Measurements from ENCODE around the gene ALOX15B.

ALOX15B gene

DNA sequence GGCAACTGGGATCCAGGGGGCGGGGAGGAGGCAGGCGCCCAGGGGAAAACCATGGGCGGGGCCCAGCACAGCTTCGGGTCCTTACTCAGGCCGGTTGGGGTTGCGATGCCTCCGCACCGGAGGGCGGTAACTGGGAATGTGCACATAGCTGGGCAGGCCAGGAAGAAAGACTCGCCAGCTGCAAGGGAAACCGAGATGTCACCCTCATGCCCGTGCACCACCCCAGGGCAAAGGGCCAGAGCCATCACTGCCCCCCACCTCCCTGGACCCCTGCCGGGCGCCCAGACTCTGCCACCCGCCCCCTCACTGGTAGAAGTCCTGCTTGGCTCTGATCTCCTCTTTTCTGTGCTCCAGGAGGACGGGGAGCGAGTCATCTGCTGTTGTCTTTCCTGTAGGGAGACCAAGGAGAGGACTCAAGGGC is 42.0 kb downstream of the ALOX15B start:
- TF ChIP-seq GABPA (IDR thresholded peaks at IDR 0.05; ENCODE audit: low read depth) (no peak), POLR2AphosphoS5 (IDR thresholded peaks at IDR 0.05; ENCODE audit: low read depth) (no peak), SPI1 (IDR thresholded peaks at IDR 0.05; ENCODE audit: borderline replicate concordance, low read depth) (no peak)
- TF ChIP-seq, protein P1, sequence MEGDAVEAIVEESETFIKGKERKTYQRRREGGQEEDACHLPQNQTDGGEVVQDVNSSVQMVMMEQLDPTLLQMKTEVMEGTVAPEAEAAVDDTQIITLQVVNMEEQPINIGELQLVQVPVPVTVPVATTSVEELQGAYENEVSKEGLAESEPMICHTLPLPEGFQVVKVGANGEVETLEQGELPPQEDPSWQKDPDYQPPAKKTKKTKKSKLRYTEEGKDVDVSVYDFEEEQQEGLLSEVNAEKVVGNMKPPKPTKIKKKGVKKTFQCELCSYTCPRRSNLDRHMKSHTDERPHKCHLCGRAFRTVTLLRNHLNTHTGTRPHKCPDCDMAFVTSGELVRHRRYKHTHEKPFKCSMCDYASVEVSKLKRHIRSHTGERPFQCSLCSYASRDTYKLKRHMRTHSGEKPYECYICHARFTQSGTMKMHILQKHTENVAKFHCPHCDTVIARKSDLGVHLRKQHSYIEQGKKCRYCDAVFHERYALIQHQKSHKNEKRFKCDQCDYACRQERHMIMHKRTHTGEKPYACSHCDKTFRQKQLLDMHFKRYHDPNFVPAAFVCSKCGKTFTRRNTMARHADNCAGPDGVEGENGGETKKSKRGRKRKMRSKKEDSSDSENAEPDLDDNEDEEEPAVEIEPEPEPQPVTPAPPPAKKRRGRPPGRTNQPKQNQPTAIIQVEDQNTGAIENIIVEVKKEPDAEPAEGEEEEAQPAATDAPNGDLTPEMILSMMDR (IDR thresholded peaks at IDR 0.05; ENCODE audit: insufficient read depth, low read length), result no peak
- TF ChIP-seq, protein P2, sequence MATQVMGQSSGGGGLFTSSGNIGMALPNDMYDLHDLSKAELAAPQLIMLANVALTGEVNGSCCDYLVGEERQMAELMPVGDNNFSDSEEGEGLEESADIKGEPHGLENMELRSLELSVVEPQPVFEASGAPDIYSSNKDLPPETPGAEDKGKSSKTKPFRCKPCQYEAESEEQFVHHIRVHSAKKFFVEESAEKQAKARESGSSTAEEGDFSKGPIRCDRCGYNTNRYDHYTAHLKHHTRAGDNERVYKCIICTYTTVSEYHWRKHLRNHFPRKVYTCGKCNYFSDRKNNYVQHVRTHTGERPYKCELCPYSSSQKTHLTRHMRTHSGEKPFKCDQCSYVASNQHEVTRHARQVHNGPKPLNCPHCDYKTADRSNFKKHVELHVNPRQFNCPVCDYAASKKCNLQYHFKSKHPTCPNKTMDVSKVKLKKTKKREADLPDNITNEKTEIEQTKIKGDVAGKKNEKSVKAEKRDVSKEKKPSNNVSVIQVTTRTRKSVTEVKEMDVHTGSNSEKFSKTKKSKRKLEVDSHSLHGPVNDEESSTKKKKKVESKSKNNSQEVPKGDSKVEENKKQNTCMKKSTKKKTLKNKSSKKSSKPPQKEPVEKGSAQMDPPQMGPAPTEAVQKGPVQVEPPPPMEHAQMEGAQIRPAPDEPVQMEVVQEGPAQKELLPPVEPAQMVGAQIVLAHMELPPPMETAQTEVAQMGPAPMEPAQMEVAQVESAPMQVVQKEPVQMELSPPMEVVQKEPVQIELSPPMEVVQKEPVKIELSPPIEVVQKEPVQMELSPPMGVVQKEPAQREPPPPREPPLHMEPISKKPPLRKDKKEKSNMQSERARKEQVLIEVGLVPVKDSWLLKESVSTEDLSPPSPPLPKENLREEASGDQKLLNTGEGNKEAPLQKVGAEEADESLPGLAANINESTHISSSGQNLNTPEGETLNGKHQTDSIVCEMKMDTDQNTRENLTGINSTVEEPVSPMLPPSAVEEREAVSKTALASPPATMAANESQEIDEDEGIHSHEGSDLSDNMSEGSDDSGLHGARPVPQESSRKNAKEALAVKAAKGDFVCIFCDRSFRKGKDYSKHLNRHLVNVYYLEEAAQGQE (IDR thresholded peaks at IDR 0.05; ENCODE audit: insufficient replicate concordance, low read depth), result no peak
- Histone ChIP-seq H3K27me3 (ENCODE audit: insufficient read depth, poor library complexity, severe bottlenecking) (no peaks in the 10 kb centered on the region), H3K4me3 (replicated peaks; ENCODE audit: insufficient read depth, low read length) (no peak overlapping the region), H3K27ac (replicated peaks) (no peak overlapping the region)
- no peak for DNase-seq (ENCODE audit: low read depth in 1 of 2, low spot score in 1 of 2)

DNA sequence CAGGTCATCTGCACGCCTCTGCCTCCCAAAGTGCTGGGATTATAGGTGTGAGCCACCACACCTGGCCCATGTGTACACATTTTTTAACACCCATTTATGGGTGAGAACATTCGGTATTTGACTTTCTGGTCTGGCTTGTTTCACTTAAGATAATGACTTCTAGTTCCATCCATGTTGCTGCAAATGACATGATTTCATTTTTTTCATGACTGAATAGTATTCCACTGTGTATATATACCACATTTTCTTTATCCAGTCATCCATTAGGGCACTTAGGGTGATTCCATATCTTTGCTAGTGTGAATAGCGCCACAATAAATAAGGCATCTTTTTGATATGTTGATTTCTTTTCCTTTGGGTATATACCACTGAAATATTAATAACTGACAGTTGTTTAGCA is 43.0 kb downstream of the ALOX15B start:
- Histone ChIP-seq H3K27ac (replicated peaks) (no peak overlapping the region), H3K27me3 (ENCODE audit: insufficient read depth, poor library complexity, severe bottlenecking) (no peaks in the 10 kb centered on the region), H3K4me3 (replicated peaks; ENCODE audit: insufficient read depth, low read length) (no peak overlapping the region)
- no peak for TF ChIP-seq GABPA (IDR thresholded peaks at IDR 0.05; ENCODE audit: low read depth)
- no peak for DNase-seq (ENCODE audit: low read depth in 1 of 2, low spot score in 1 of 2)

DNA sequence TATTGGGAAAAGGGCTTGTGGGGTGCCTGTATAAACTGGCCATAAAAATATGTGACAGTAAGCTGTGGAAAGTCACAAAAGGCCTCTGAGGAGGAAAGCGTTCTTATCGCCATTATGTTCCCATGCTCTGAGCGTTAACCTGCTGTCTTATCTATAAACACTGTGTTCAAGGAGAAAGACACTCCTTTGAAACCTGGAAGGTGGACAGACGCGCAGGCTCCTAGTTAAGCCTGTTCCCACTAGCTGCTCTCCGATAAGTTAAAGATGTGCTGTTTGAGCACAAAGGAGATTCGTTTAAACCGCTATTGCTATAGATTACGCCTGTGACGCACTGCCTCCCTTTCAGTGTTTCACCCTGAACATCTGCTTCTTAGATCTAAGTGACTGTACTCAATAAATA is 43.4 kb downstream of the ALOX15B start:
- H3K4me3 ChIP-seq (replicated peaks; ENCODE audit: insufficient read depth, low read length), result no peak overlapping the region
- DNase-seq (ENCODE audit: low read depth in 1 of 2, low spot score in 1 of 2), result no peak
- TF ChIP-seq, protein P1 (IDR thresholded peaks at IDR 0.05; ENCODE audit: insufficient read depth, low read length), result no peak
- no peak for TF ChIP-seq SPI1 (IDR thresholded peaks at IDR 0.05; ENCODE audit: borderline replicate concordance, low read depth)
- TF ChIP-seq GABPA (IDR thresholded peaks at IDR 0.05; ENCODE audit: low read depth), result no peak
- TF ChIP-seq, protein P2 (IDR thresholded peaks at IDR 0.05; ENCODE audit: insufficient replicate concordance, low read depth), result no peak
- no peak for TF ChIP-seq POLR2AphosphoS5 (IDR thresholded peaks at IDR 0.05; ENCODE audit: low read depth)
- H3K27me3 ChIP-seq (ENCODE audit: insufficient read depth, poor library complexity, severe bottlenecking), result no peaks in the 10 kb centered on the region
- H3K27ac ChIP-seq (replicated peaks), result no peak overlapping the region

DNA sequence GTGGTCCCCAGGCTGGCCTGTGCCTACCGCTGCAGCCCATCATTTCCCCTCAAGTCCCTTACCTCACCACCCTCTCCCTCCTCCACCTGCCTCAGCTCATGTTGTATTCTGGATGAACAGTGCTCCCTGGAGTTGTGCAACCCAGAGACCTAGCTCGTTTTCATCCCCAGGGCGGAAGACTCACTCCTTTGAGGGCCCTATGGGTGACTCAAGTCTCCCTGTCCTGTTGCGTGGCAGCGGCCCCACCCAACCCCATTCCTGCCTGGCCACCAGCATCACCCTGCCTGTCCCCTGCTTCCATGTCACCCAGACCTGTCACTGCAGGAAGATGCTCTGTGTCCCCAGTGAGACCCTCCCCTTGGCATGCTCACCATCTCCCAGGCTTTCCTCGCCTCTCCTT is 45.4 kb downstream of the ALOX15B start:
- DNase-seq (ENCODE audit: low read depth in 1 of 2, low spot score in 1 of 2), result no peak
- Histone ChIP-seq H3K4me3 (replicated peaks; ENCODE audit: insufficient read depth, low read length) (no peak overlapping the region), H3K27me3 (ENCODE audit: insufficient read depth, poor library complexity, severe bottlenecking) (no peaks in the 10 kb centered on the region), H3K27ac (replicated peaks) (no peak overlapping the region)
- TF ChIP-seq, protein P1 (IDR thresholded peaks at IDR 0.05; ENCODE audit: insufficient read depth, low read length), result no peak
- TF ChIP-seq GABPA (IDR thresholded peaks at IDR 0.05; ENCODE audit: low read depth) (no peak), POLR2AphosphoS5 (IDR thresholded peaks at IDR 0.05; ENCODE audit: low read depth) (no peak), SPI1 (IDR thresholded peaks at IDR 0.05; ENCODE audit: borderline replicate concordance, low read depth) (no peak)
- TF ChIP-seq, protein P2 (IDR thresholded peaks at IDR 0.05; ENCODE audit: insufficient replicate concordance, low read depth), result no peak
